Measurements from ENCODE around the gene MAPKAP1.

Gene MAPKAP1

GRCh38 chr9:125706651-125707471, at the start of gene MAPKAP1:
MAPKAP1 (minus strand) TSS chr9:125707208; CDS start chr9:125672574, 34,634 bp downstream.
- CTCF ChIA-PET = interaction anchor here (1.0 to 1.1 kb wide), 2 partner anchors 41 to 74 kb away, joined by 3 read pairs; no protein-coding TSS in a partner anchor
- Mint-ChIP-seq H3K9me3 (no peaks in the 10 kb centered on the region), H3K27ac (peak within 1 kb of the TSS; percentile 69), H3K4me1 (peaks cover 38% of the 10 kb centered on the region), H3K4me3 (peak within 1 kb of the TSS; percentile 82), H3K36me3 (peaks cover 16% of the 10 kb centered on the region), H3K27me3 (peaks cover 4% of the 10 kb centered on the region)
- DNase-seq = peak; percentile 95

DNA sequence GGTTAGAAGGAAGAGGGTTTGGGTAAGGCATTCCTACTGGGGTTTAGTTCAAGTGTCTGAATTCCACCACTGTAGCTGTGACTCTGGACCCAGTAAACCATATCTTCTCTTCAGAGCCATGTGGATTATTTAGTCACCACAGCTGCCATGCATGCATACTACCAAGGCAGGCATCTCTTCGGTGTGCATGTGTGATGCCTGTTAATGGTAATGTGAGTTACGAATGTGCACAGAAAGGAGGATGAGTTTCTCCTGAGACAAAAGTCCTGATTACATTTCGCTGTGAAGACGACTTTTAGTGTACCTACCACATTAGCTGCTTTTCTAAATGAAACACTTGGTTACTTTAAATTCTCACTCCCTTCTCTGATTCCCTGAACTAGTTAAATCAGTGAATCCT, 49.5 kb upstream of the MAPKAP1 start:
- Mint-ChIP-seq H3K36me3 (peaks cover 16% of the 10 kb centered on the region), H3K4me3 (no peak overlapping the region), H3K4me1 (peaks cover 13% of the 10 kb centered on the region), H3K9me3 (no peaks in the 10 kb centered on the region), H3K27ac (no peak overlapping the region), H3K27me3 (peaks cover 4% of the 10 kb centered on the region)
- no peak for DNase-seq
- CTCF ChIA-PET = no interaction called here

GRCh38 chr9:125755340-125755739, 48.3 kb upstream of the MAPKAP1 start:
- H3K9me3 Mint-ChIP-seq = no peaks in the 10 kb centered on the region
- H3K27ac Mint-ChIP-seq = no peak overlapping the region
- peaks cover 18% of the 10 kb centered on the region for H3K4me1 Mint-ChIP-seq
- peaks cover 4% of the 10 kb centered on the region for H3K27me3 Mint-ChIP-seq
- DNase-seq = no peak
- peaks cover 21% of the 10 kb centered on the region for H3K36me3 Mint-ChIP-seq
- no peak overlapping the region for H3K4me3 Mint-ChIP-seq
- CTCF ChIA-PET = no interaction called here

DNA sequence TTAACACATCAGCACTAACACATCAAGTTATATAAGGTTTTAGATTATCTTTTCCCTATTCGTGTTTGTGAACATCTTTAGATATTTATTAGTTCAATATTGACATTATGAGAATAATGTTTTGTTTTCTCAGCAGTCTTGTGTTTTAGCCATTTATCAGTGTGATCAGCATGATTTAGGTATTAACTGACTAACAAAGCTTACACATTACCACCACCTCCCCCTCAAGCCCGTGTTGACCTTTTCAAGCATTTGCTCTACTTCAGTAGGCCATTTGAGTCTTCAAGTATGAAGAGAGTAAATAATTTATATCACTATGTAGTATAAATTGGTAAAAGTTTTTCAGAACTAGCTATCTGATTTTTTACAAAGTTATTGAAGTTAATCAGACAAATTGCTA, 47.1 kb upstream of the MAPKAP1 start:
- no peak for DNase-seq
- Mint-ChIP-seq H3K4me3 (no peak overlapping the region), H3K9me3 (no peaks in the 10 kb centered on the region), H3K27me3 (peaks cover 1% of the 10 kb centered on the region), H3K4me1 (peaks cover 22% of the 10 kb centered on the region), H3K27ac (no peak overlapping the region), H3K36me3 (peaks cover 24% of the 10 kb centered on the region)
- CTCF ChIA-PET = no interaction called here

DNA sequence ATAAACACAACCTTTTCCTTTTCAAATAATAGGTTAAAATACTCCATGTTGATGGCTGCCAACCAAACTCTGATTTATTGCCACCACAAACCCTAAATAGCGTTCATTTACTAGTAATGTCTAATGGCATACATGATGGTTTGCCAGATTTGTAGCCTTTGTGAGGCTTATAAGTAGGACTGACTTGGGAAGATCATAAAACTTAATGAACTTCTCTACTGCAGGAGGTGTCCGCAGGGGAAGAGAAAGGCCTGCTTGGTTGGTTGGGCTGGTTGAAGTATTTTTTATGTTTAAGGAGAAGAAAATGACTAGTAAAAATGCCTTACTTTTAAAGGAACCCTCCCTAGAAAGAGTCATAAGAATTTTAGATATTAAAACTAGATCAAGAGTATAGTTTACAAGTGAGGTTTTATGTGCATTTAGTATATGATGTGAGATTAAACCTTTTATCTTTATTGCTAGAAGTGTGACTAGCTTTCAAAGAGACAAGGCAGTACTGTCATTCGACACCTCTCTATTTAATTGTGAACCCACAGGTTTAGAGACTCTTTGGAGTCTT, 45.1 kb upstream of the MAPKAP1 start:
- H3K27me3 Mint-ChIP-seq = no peaks in the 10 kb centered on the region
- H3K9me3 Mint-ChIP-seq = no peaks in the 10 kb centered on the region
- no peak overlapping the region for H3K4me3 Mint-ChIP-seq
- H3K4me1 Mint-ChIP-seq = peaks cover 28% of the 10 kb centered on the region
- DNase-seq = no peak
- CTCF ChIA-PET = no interaction called here
- H3K27ac Mint-ChIP-seq = no peak overlapping the region
- peaks cover 24% of the 10 kb centered on the region for H3K36me3 Mint-ChIP-seq

- peaks cover 35% of the 10 kb centered on the region for H3K4me1 Mint-ChIP-seq
- DNase-seq = no peak
- H3K27ac Mint-ChIP-seq = no peak overlapping the region
- peaks cover 7% of the 10 kb centered on the region for H3K27me3 Mint-ChIP-seq
- CTCF ChIA-PET = no interaction called here
- H3K4me3 Mint-ChIP-seq = no peak overlapping the region
- no peaks in the 10 kb centered on the region for H3K9me3 Mint-ChIP-seq
- peaks cover 19% of the 10 kb centered on the region for H3K36me3 Mint-ChIP-seq
Observed at GRCh38 chr9:125750627-125751011, 43.6 kb upstream of the MAPKAP1 start.

- Mint-ChIP-seq H3K27ac (no peak overlapping the region), H3K4me1 (peaks cover 39% of the 10 kb centered on the region), H3K9me3 (no peaks in the 10 kb centered on the region), H3K4me3 (no peak overlapping the region), H3K36me3 (peaks cover 19% of the 10 kb centered on the region), H3K27me3 (peaks cover 12% of the 10 kb centered on the region)
- CTCF ChIA-PET = interaction anchor here (0.7 kb wide), 1 partner anchor 191 kb away, joined by 3 read pairs; no protein-coding TSS in a partner anchor
- no peak for DNase-seq
Observed at GRCh38 chr9:125749951-125750626, 43.1 kb upstream of the MAPKAP1 start.

- no peaks in the 10 kb centered on the region for H3K9me3 Mint-ChIP-seq
- no peak for DNase-seq
- CTCF ChIA-PET = interaction anchor here (0.7 kb wide), 1 partner anchor 191 kb away, joined by 3 read pairs; no protein-coding TSS in a partner anchor
- H3K4me1 Mint-ChIP-seq = peaks cover 39% of the 10 kb centered on the region
- peaks cover 18% of the 10 kb centered on the region for H3K27me3 Mint-ChIP-seq
- peak overlapping the region; percentile 83 for H3K4me3 Mint-ChIP-seq
- H3K27ac Mint-ChIP-seq = no peak overlapping the region
- peaks cover 19% of the 10 kb centered on the region for H3K36me3 Mint-ChIP-seq
Observed at GRCh38 chr9:125749287-125749935, 42.4 kb upstream of the MAPKAP1 start.

- peak; percentile 47 for DNase-seq
- Mint-ChIP-seq H3K27ac (peak overlapping the region; percentile 82), H3K9me3 (no peaks in the 10 kb centered on the region), H3K4me3 (peak overlapping the region; percentile 83), H3K36me3 (peaks cover 16% of the 10 kb centered on the region), H3K27me3 (peaks cover 19% of the 10 kb centered on the region), H3K4me1 (peaks cover 39% of the 10 kb centered on the region)
- CTCF ChIA-PET = interaction anchor here (0.6 kb wide), 1 partner anchor 42 kb away, joined by 3 read pairs; the partner anchor contains the start of gene MAPKAP1
Observed at GRCh38 chr9:125748446-125749099, 41.6 kb upstream of the MAPKAP1 start.

GRCh38 chr9:125747765-125748445, 40.9 kb upstream of the MAPKAP1 start:
- peak; percentile 51 for DNase-seq
- Mint-ChIP-seq H3K9me3 (no peaks in the 10 kb centered on the region), H3K27ac (peak overlapping the region; percentile 82), H3K36me3 (peaks cover 16% of the 10 kb centered on the region), H3K4me3 (peak overlapping the region; percentile 83), H3K4me1 (peaks cover 39% of the 10 kb centered on the region), H3K27me3 (peaks cover 19% of the 10 kb centered on the region)
- CTCF ChIA-PET = interaction anchor here (0.6 kb wide), 1 partner anchor 41 kb away, joined by 3 read pairs; the partner anchor contains the start of gene MAPKAP1

DNA sequence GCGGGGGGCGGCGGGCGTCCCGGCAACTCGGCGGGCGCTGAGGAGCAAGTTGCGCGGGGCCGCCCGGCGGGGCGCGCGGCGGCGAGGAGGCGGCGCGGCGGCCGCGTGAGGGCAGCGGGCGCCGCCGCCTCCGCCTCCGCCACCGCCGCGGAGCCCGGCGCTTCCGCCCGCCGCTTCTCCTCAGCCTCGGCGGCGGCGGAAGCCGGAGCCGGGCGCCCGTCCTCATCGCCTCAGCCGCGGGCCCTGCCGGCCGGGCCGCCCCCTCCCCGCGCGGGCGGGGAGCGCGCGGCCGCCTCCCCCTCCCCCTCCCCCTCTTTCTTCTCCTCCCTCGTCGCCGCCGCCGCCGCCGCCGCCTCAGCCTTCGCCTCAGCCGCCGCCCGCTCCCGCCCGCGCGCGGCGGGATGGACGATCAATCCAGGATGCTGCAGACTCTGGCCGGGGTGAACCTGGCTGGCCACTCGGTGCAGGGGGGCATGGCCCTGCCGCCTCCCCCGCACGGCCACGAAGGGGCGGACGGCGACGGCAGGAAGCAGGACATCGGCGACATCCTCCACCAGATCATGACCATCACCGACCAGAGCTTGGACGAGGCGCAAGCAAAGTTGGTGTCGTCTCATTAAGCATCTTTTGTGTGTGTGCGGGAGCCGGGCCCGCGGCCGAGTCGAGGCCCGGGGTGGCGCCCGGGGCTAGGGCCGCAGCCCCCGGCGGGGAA, 40.2 kb upstream of the MAPKAP1 start, which contains the start of gene PBX3:
Gene PBX3 (plus strand): TSS at position 321 of the 712 bp plus-strand sequence.
- DNase-seq = peak; percentile 64
- CTCF ChIA-PET = no interaction called here
- Mint-ChIP-seq H3K4me1 (peaks cover 38% of the 10 kb centered on the region), H3K27me3 (peaks cover 25% of the 10 kb centered on the region), H3K27ac (peak within 1 kb of the TSS; percentile 93), H3K36me3 (peaks cover 13% of the 10 kb centered on the region), H3K4me3 (peak within 1 kb of the TSS; percentile 89), H3K9me3 (no peaks in the 10 kb centered on the region)

- H3K27ac Mint-ChIP-seq = no peak overlapping the region
- H3K9me3 Mint-ChIP-seq = no peaks in the 10 kb centered on the region
- CTCF ChIA-PET = no interaction called here
- peaks cover 30% of the 10 kb centered on the region for H3K27me3 Mint-ChIP-seq
- H3K36me3 Mint-ChIP-seq = peaks cover 10% of the 10 kb centered on the region
- DNase-seq = no peak
- peak overlapping the region; percentile 89 for H3K4me3 Mint-ChIP-seq
- H3K4me1 Mint-ChIP-seq = peaks cover 35% of the 10 kb centered on the region
Observed at GRCh38 chr9:125746774-125747052, 39.7 kb upstream of the MAPKAP1 start.

Measured in activated naive CD4-positive, alpha-beta T cell treated with anti-CD3 and anti-CD28 coated beads, Interleukin-2, amount 10 ng/mL, durations not matched to agents 7 days and 5 days (primary cell).